ENCODE results near the gene SH3D19. TPM values are rescaled to one million over a fixed set of nuclear protein-coding genes. Genes with fewer than 3 reads are reported as not detected.
"Not testable (repeated sequence)": the region's sequence is repeated elsewhere in the genome, so short reads cannot be mapped to it uniquely, and the experiment has no call there.

The SH3D19 gene
- total RNA-seq, 1 donor from 2014 or later, result 142 TPM

- intact Hi-C loops (cut with DNase I), result no loop called here
- no peak for DNase-seq (ENCODE audit: low spot score)
Observed at GRCh38 chr4:151287409-151287808, 38.0 kb downstream of the SH3D19 start.

DNA sequence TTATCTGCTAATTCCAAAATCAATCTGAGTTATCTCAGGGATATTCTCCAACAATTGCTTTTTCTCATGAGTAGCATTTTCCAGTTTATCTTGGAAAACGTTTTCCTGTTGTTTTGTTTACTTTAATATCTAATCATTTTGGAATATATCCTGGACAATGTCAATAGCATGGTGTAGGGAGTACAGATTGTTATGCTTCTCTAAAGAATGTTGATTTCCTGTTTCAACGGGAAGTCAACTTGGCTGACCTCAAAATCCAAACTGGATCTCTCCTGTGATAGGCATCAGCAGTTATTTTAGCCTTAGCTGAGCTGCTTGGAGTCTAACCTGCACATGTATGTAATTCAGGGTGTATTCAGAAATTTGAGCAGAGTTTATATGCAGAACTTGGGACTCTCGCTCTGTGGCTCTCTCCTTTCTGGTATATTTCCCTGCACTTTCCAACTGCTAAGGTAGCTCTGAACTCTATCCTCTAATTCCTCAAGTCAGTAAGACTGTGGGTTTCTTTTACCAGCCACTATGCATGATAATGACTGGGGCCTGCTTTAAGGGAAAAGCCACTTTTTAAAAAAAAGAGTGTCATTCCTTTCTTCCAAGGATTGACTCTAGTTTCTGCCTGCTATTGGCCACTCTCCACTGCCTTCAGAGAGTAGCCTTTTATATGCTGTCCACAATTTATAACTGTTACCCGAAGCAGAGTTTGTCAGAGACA lies 40.7 kb downstream of the SH3D19 start:
- no peak for DNase-seq (ENCODE audit: low spot score)
- intact Hi-C loops (cut with DNase I), result no loop called here

GRCh38 chr4:151276787-151277562 lies 48.4 kb downstream of the SH3D19 start, which contains the start of gene PRSS48:
TSS of gene PRSS48 (plus strand) at chr4:151277161. CDS start at chr4:151277173, 12 bp downstream.
- peak; percentile 78 for DNase-seq (ENCODE audit: low spot score)
- intact Hi-C loops (cut with DNase I), result loop anchor here (2.0 to 5.0 kb wide), 2 partner anchors 50 to 86 kb away; partner anchors contain the start of gene SH3D19

GRCh38 chr4:151268905-151269304 lies 56.5 kb downstream of the SH3D19 start:
- intact Hi-C loops (cut with DNase I); DNase-seq (ENCODE audit: low spot score): not testable (repeated sequence)

- intact Hi-C loops (cut with DNase I), result no loop called here
Observed at GRCh38 chr4:151267822-151268535, 57.4 kb downstream of the SH3D19 start.

GRCh38 chr4:151267104-151267503 lies 58.3 kb downstream of the SH3D19 start:
- DNase-seq (ENCODE audit: low spot score), result no peak
- intact Hi-C loops (cut with DNase I), result no loop called here

More at GRCh38 chr4:151267822-151268535, 57.4 kb downstream of the SH3D19 start:
- DNase-seq (ENCODE audit: low spot score), result no peak

- no peak for DNase-seq (ENCODE audit: low spot score)
- intact Hi-C loops (cut with DNase I), result no loop called here
Observed at GRCh38 chr4:151266497-151266896, 58.9 kb downstream of the SH3D19 start.

- no peak for DNase-seq (ENCODE audit: low spot score)
- intact Hi-C loops (cut with DNase I), result no loop called here
Observed at GRCh38 chr4:151263455-151263854, 62.0 kb downstream of the SH3D19 start.

GRCh38 chr4:151260526-151260925 lies 64.9 kb downstream of the SH3D19 start:
- DNase-seq (ENCODE audit: low spot score), result no peak
- intact Hi-C loops (cut with DNase I), result no loop called here

DNA sequence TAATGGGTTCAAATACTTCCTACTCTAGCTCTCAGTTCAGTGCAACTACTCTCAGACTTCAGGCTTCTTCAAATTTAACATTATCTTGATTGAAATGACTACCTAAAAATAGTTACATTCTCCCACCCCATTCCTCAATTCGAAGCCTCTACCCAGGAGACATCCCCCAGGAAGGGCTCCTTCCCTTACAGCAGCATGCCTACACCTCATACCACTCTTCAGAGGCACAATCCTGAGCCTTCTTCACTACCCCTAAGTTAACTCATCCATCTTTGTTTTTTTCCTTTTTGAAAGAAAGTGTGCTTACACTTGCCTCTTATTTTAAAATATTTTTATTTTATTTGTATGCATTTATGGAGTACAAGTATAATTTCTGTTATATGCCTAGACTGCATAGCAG lies 65.7 kb downstream of the SH3D19 start:
- DNase-seq (ENCODE audit: low spot score), result no peak
- intact Hi-C loops (cut with DNase I), result no loop called here

DNA sequence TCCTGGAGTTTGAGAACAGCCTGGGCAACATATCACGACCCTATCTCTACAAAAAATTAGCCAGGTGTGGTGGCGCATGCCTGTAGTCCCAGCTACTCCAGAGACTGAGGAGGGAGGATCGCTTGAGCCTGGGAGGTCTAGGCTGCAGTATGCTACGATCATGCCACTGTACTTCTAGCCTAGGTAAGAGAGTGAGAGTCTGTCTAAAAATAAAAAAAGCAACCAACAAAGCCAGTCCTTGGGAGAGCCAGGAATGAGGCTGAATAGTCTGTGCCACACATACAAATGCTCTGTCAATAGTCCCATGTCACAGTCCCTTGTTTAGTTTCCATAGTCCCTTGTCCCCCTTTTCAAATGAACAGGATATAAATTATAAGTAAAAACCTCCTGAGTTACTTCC lies 67.7 kb downstream of the SH3D19 start:
- no peak for DNase-seq (ENCODE audit: low spot score)
- intact Hi-C loops (cut with DNase I), result no loop called here

- no peak for DNase-seq (ENCODE audit: low spot score)
- intact Hi-C loops (cut with DNase I), result no loop called here
Observed at GRCh38 chr4:151256134-151256533, 69.3 kb downstream of the SH3D19 start.

GRCh38 chr4:151255680-151256079 lies 69.7 kb downstream of the SH3D19 start:
- intact Hi-C loops (cut with DNase I); DNase-seq (ENCODE audit: low spot score): not testable (repeated sequence)

GRCh38 chr4:151255226-151255625 lies 70.2 kb downstream of the SH3D19 start:
- DNase-seq (ENCODE audit: low spot score); intact Hi-C loops (cut with DNase I): not testable (repeated sequence)

- no peak for DNase-seq (ENCODE audit: low spot score)
- intact Hi-C loops (cut with DNase I), result no loop called here
Observed at GRCh38 chr4:151251603-151252304, 73.7 kb downstream of the SH3D19 start.

GRCh38 chr4:151250706-151251105 lies 74.7 kb downstream of the SH3D19 start:
- no peak for DNase-seq (ENCODE audit: low spot score)
- intact Hi-C loops (cut with DNase I), result no loop called here

DNA sequence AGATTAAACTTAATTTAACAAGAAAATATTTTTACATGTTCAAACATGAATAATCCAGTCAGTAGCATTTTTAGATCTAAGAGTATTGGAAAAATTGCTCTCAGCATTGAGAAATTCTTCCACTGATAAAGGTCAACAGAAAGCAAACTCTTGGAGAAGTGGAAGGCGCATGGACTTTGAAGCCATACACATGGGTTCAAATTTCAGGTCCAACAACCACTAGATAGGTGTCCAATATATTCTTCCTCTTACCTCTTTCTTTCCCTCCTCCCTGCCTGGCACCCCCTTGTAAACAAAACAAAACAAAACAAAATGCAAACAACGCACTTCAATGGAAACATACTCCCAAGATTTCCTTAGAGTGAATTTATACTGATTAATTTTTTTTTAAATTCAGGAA lies 76.9 kb downstream of the SH3D19 start:
- DNase-seq (ENCODE audit: low spot score), result no peak
- intact Hi-C loops (cut with DNase I), result no loop called here

DNA sequence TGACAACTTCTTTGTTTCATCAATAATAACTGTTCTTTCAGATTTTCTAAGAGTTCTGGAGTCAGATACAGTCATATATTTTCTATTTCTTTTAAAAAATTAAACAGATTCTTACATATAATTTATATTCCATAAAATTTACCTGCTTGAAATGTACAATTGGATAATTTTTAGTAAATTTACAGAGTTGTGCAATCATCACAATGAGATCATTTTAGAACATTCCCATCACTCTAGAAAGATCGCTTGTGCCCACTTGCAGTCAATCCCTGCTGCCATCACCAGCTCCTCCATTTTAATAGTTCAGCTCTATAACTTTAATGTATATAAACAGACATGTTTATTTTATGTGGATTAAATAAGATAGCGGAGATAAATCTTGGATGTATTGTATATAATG lies 78.0 kb downstream of the SH3D19 start:
- intact Hi-C loops (cut with DNase I), result no loop called here
- DNase-seq (ENCODE audit: low spot score), result no peak

- DNase-seq (ENCODE audit: low spot score), result no peak
- intact Hi-C loops (cut with DNase I), result no loop called here
Observed at GRCh38 chr4:151246742-151247141, 78.7 kb downstream of the SH3D19 start.

DNA sequence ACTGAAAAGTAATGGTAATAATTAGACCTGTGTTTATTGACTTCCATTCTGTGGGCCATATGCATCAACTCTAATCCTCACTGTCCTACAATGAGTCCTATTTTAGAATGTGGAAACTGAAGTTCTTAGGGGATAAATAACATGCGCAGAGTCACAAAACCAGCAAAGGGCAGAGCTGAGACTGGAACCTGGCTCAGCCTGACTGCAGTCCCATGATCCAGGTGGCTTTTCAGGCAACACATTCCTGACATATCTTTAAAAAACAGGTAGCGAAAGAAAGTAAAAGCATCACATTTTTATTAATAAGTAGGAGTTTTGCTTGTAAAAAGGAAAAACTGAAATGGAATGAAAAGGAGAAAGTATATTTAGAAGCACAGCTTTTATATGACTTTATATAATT lies 83.1 kb downstream of the SH3D19 start:
- intact Hi-C loops (cut with DNase I), result no loop called here
- DNase-seq (ENCODE audit: low spot score), result no peak

Data from cardiac septum (tissue), 1 donor.